ENCODE measurements around the gene METTL21C. TPM values are rescaled to one million over a fixed set of nuclear protein-coding genes. Genes with fewer than 3 reads are reported as not detected.

The METTL21C gene
- polyA plus RNA-seq, 3 donors: not detected

GRCh38 chr13:102726430-102726829 is 31.6 kb upstream of the METTL21C start:
- TF ChIP-seq CTCF (IDR thresholded peaks at IDR 0.05): no peak
- peaks cover 22% of the 10 kb centered on the region for H3K4me1 Mint-ChIP-seq

GRCh38 chr13:102724923-102725322 is 30.1 kb upstream of the METTL21C start:
- WGBS (ENCODE audit: insufficient coverage): no CpG with 5 or more reads among the region's 6 CpGs
- H3K9ac ChIP-seq (ENCODE audit: insufficient read depth, low read length, poor library complexity, severe bottlenecking): no peak overlapping the region
- H3K27me3 Mint-ChIP-seq (ENCODE audit: low read depth in 3 of 3): peaks cover 0 to 2% (median 0%) of the 10 kb centered on the region in 3 donors
- no peak overlapping the region for H3K4me3 ChIP-seq (replicated peaks in 1 of 3; ENCODE audit: low read depth in 2 of 3, low read length in 3 of 3)
- peaks cover 10% of the 10 kb centered on the region for H3K4me1 Mint-ChIP-seq
- H3K9me3 Mint-ChIP-seq: peaks cover 0 to 5% (median 0%) of the 10 kb centered on the region in 7 donors
- H3K4me3 Mint-ChIP-seq: no peak overlapping the region
- H3K36me3 Mint-ChIP-seq: no peaks in the 10 kb centered on the region
- H3K79me2 ChIP-seq (ENCODE audit: insufficient read depth, low read length): no peaks in the 10 kb centered on the region
- peak overlapping the region in 1 of 7 donors; percentile 25 for H3K27ac Mint-ChIP-seq
- H3K36me3 ChIP-seq (replicated peaks in 1 of 2; ENCODE audit: control insufficient read depth in 1 of 2, insufficient read depth in 2 of 2, low read length in 2 of 2): no peaks in the 10 kb centered on the region
- no peaks in the 10 kb centered on the region for H3K9me3 ChIP-seq (replicated peaks in 1 of 2; ENCODE audit: control insufficient read depth in 1 of 2, insufficient read depth in 1 of 2, low read length in 2 of 2)
- no peaks in the 10 kb centered on the region for H4K20me1 ChIP-seq (ENCODE audit: insufficient read depth, low read length)
- H3K4me1 ChIP-seq (ENCODE audit: control insufficient read depth in 1 of 2, insufficient read depth in 2 of 2, low read length in 2 of 2): peaks cover 4 to 6% of the 10 kb centered on the region in 2 donors
- H2AFZ ChIP-seq (ENCODE audit: insufficient read depth, low read depth, low read length, poor library complexity, severe bottlenecking): no peak overlapping the region
- no peak for TF ChIP-seq CTCF (IDR thresholded peaks at IDR 0.05)
- H3K27me3 ChIP-seq (ENCODE audit: control insufficient read depth in 2 of 2, insufficient read depth in 2 of 2, low read length in 2 of 2): no peaks in the 10 kb centered on the region
- no peak for DNase-seq
- no peak overlapping the region for H3K4me2 ChIP-seq (replicated peaks; ENCODE audit: extremely low read depth, low read length, poor library complexity, severe bottlenecking)
- H3K27ac ChIP-seq (ENCODE audit: low read depth in 1 of 2, low read length in 2 of 2): no peak overlapping the region
- intact Hi-C loops (cut with micrococcal nuclease): no loop called here

More at GRCh38 chr13:102726430-102726829, 31.6 kb upstream of the METTL21C start:
- Mint-ChIP-seq H3K27ac (no peak overlapping the region), H3K9me3 (peaks cover 0 to 5% (median 0%) of the 10 kb centered on the region in 7 donors), H3K27me3 (ENCODE audit: low read depth in 3 of 3) (peaks cover 0 to 2% (median 2%) of the 10 kb centered on the region in 3 donors), H3K36me3 (no peaks in the 10 kb centered on the region), H3K4me3 (no peak overlapping the region)
- Histone ChIP-seq H3K4me2 (replicated peaks; ENCODE audit: extremely low read depth, low read length, poor library complexity, severe bottlenecking) (no peak overlapping the region), H3K9me3 (replicated peaks in 1 of 2; ENCODE audit: control insufficient read depth in 1 of 2, insufficient read depth in 1 of 2, low read length in 2 of 2) (no peaks in the 10 kb centered on the region), H3K27ac (ENCODE audit: low read depth in 1 of 2, low read length in 2 of 2) (no peak overlapping the region), H3K4me1 (ENCODE audit: control insufficient read depth in 1 of 2, insufficient read depth in 2 of 2, low read length in 2 of 2) (peaks cover 9 to 11% of the 10 kb centered on the region in 2 donors), H3K9ac (ENCODE audit: insufficient read depth, low read length, poor library complexity, severe bottlenecking) (no peak overlapping the region), H3K36me3 (replicated peaks in 1 of 2; ENCODE audit: control insufficient read depth in 1 of 2, insufficient read depth in 2 of 2, low read length in 2 of 2) (no peaks in the 10 kb centered on the region), H3K79me2 (ENCODE audit: insufficient read depth, low read length) (no peaks in the 10 kb centered on the region), H3K27me3 (ENCODE audit: control insufficient read depth in 2 of 2, insufficient read depth in 2 of 2, low read length in 2 of 2) (no peaks in the 10 kb centered on the region), H2AFZ (ENCODE audit: insufficient read depth, low read depth, low read length, poor library complexity, severe bottlenecking) (no peak overlapping the region), H4K20me1 (ENCODE audit: insufficient read depth, low read length) (no peaks in the 10 kb centered on the region), H3K4me3 (replicated peaks in 1 of 3; ENCODE audit: low read depth in 2 of 3, low read length in 3 of 3) (no peak overlapping the region)
- intact Hi-C loops (cut with micrococcal nuclease): no loop called here
- no CpG with 5 or more reads among the region's 2 CpGs for WGBS (ENCODE audit: insufficient coverage)
- no peak for DNase-seq

Measured in CD14-positive monocyte (primary cell).